Activated gamma-delta T cell treated with Interleukin-2 at 50 U/mL for 16 hours (primary cell): ENCODE measurements around the gene MRPS18B.

Experiments used
- DNase-seq: peaks from one replicate; pipeline ENCODE4 v3.0.0-alpha.2; 2020

MRPS18B gene

GRCh38 chr6:30610065-30610464 is 7.6 kb upstream of the MRPS18B start:
- DNase-seq, result no peak

DNA sequence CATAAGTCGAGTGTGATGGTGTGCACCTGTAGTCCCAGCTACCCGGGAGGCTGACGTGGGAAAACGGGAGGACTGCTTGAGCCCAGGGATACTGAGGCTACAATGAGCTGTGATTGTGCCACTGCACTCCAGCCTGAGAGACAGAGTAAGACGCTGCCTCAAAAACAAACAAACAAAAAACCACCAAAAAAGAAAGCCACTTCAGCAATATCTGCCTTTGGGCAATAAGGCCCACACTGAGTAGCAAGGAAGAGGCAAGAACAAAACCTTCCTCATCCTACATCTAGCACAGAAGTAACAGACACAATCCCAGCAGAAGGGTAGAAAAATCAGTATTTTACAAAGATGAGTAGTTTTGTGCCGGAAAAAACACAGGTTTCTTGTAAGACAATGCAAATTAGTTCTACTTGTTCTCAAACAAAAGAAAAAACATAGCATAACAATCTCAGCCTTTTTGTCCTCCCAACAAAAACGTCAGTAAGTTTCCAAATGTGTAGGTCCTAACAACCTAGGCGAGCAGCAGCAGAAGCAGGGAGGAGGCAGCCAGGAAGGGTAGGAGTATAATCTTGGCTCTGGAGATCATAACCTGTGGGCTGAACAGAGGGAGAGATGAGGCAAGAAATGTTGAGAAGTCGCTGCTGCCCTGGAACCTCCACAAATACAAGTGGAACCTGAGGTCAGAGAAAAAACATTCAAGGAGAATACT is 6.3 kb upstream of the MRPS18B start:
- DNase-seq, result no peak

DNA sequence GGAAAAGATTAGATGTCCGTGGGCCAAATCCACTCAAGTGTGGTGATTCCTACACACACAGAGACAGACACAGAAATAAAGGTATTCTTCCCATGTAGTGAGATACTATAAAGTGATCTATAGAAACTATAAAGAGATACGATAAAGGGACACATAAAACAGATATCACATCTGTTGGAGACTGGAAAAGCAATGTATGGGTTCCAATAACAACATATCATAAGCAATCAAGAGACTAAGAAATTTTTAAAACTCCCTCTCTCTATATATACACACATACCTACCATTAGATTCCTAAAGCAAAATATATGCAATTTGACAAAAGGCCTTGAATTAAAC is 5.8 kb upstream of the MRPS18B start:
- no peak for DNase-seq

DNA sequence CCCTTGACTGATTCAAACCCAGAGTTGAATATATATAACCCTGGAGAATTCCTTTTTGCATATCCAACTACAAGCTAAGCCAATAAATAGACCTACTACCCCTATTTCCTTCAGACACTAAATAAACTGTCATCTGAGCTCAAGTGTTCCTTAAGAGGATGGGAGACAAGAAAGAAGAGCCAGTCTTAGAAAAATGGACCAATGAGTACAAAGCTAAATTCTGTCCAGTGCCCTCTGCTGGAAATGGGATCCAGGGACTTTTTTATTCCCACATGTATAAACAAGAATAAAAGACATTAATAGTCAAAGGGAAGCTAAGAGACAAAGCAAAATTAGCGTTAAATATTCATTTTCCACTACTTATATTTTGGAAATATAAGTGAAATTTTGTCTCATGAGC is 5.4 kb upstream of the MRPS18B start:
- DNase-seq, result no peak

DNA sequence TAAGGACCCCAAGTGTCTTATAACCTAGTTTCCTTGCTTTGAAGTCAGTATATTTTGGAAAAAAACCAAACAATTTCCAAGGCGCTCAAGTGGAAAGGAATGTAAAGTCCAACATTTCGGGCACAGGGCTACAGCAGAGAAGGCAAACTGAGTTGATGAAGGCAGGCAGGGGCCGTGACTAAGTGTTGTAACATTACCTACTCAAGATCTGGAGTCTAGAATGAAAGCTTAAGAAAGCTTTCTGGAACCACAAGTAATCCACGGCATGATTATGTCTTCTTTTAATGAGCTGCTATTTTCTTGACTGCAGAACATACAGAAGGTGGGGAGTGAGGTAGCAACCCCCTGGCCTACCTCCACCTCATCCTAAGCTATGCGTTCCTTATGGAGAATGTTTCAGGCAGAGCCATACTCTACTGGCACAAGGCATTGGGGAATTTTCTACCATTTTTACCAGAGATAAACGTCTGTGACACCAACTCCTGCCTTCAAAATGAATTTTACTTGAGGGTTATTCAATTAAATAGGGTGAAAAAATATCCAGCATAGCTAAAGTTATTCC is 4.9 kb upstream of the MRPS18B start:
- no peak for DNase-seq

DNA sequence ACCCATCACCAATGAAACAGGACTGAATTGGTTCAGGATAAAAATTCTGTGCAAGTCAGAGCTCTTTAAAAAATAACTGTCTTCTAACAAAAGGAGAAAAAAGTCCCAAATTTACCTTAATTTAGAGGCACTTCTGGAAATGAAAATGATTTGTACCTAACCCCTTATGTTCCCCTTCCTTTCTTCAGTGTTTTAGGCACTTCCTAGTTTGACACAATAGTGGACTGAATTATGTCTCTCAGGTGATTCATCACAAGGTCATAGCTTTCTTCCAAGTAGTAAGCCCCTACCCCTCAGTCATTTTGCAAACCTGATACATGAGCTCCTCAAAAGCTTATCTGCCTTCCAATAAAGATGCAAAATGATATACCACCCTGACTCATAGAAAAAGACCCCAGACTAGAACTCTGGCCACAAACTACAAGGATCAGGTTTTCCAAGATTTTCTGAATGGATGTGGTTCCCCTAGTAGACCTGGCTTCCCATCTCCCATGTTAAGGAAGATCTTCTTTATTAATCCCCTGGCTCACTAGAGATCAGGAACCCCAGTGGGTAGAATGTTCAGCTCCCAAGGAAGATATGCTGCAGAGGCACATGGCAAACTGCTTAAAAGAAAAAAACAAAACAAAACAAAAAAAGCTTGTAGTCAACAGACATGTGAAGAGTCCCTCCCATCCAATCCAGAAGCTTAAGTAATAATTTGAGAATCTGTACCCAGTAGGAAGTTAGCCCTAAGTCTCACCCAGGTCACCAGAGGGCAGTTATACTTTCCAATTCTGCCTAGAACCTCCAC is 4.2 kb upstream of the MRPS18B start:
- no peak for DNase-seq

DNA sequence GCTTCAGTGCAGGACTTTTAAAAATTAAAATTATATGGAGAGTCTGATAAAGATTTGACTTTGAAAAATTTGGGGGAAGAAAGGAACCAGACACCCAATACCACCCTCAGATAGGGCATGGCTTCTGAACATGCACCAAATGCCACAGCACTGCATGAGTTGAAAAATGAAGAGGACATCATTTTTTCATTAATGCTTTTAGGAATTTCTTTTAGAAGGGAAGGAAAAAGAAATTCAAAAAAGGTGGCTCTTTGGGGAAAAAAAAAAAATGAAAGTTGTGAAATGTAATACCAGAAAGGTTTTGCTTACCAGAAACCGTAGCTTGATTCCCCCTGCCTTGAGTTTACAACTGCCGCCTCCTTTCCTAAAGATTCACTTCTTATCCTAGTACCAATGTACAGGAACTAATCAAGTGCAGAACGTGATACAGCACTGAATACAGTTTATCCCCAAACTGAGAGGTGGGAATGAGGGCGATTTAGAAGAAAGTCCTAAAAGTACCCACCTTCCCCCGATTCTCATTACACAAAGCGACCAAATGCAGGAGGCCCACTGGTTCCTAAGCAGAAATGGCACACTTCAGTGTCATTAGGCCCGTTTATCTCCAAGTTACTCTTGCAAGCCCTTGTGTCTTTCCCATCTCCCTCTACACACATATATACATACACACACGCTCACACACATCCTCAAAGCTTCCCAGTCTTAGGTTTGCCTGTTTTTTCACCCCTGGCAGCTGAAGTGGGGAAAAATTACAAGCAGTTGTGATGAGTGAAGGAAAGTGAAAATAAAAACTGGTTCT is 3.4 kb upstream of the MRPS18B start:
- DNase-seq, result no peak

DNA sequence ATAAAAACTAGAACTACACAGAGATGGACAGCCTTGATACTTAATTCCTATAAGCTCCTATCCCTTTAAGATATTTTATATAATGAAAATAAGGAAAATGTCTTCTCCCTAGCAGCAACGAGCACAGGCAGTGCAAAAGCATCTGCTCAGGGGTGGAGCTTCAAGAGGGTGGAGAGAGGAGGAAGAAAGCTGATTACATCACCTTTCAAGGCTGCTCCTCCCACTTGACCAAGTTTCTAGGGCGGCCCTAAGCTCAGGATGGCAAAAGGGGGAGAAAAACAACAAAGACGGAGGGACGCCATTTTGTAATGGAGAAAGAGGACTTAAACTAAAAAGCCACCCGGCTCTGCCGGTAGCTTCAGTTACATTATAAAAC is 2.8 kb upstream of the MRPS18B start:
- DNase-seq, result peak; percentile 85

GRCh38 chr6:30615219-30615957 is 2.3 kb upstream of the MRPS18B start:
- peak; percentile 29 for DNase-seq

- peak; percentile 39 for DNase-seq
Observed at GRCh38 chr6:30615958-30616810, 1.5 kb upstream of the MRPS18B start.

DNA sequence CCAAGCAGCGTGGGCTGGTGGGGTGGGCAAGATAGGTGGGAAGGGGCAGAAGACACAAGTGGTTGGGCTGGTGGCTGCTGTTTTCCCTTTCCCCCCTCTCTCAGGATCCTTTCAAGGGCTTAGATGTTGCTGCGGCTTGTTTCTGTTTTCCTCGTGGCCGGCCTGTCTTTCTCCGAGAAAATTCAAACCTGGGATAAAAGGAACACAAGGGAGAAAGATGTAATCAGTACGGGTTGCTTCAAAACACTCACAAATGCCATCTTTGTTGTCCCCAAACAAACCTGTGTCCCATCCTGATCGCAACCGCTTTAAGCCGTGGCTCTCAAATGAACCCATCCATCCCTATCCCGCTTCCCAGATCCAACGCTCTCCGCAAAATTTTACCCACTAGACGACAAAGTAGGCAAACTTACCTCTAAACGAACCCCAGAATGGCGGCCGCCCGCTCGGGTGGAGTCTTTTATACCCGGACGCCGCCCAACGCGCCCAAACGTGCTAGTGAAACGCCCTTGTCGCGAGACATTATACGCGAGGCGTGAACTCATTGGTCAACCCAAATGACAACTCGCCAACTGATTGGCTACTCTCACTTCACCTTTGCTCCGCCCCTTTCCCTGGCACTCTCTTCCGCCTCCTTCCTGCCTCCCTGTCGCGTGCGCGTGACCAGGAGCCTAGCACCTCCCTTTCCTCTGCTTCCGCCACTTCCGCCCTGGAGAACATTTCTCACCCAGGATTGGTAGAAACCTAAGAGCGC is 652 bp upstream of the MRPS18B start, which contains the start of gene PPP1R10:
PPP1R10 (minus strand) TSS at position 433 of the 754 bp plus-strand sequence. CDS start 7,299 bp downstream, outside the sequence.
- peak; percentile 98 for DNase-seq

DNA sequence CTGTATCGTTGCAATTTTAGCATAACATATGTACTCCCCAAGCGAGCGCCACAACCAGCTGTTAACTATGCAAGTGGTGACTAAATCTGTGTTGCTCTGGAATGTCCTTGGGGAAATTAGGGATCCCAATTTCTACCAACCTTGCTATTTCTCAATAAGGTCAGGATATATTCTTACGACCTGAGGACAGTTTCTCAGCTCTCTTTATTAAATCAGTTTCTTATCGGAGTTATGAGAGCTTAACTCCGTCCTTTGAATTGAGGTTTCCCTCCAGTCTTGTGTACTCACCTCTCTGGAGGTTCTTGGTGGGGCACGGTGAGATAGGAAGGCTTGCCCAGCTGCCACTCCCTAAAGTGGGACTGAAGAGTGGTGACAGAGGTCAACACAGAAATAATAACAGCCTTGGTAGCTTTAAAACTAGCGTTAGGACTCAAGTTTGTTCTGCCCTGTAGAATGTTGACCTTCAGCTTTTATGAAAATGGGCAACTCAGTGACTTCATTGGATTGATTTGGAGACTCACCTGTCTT is 694 bp downstream of the MRPS18B start:
- no peak for DNase-seq

- no peak for DNase-seq
Observed at GRCh38 chr6:30619561-30619960, 1.9 kb downstream of the MRPS18B start.

DNA sequence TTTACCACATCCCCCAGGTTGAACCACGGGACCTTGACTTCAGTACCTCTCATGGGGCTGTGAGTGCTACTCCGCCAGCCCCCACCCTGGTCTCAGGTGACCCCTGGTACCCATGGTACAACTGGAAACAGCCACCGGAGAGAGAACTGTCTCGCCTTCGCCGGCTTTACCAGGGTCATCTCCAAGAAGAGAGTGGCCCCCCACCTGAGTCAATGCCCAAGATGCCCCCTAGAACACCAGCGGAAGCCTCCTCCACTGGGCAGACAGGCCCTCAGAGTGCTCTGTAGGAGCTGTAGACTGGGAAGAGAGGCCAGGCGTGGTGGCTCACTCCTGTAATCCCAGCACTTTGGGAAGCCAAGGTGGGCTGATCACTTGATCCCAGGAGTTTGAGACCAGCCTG is 7.9 kb downstream of the MRPS18B start:
- no peak for DNase-seq

DNA sequence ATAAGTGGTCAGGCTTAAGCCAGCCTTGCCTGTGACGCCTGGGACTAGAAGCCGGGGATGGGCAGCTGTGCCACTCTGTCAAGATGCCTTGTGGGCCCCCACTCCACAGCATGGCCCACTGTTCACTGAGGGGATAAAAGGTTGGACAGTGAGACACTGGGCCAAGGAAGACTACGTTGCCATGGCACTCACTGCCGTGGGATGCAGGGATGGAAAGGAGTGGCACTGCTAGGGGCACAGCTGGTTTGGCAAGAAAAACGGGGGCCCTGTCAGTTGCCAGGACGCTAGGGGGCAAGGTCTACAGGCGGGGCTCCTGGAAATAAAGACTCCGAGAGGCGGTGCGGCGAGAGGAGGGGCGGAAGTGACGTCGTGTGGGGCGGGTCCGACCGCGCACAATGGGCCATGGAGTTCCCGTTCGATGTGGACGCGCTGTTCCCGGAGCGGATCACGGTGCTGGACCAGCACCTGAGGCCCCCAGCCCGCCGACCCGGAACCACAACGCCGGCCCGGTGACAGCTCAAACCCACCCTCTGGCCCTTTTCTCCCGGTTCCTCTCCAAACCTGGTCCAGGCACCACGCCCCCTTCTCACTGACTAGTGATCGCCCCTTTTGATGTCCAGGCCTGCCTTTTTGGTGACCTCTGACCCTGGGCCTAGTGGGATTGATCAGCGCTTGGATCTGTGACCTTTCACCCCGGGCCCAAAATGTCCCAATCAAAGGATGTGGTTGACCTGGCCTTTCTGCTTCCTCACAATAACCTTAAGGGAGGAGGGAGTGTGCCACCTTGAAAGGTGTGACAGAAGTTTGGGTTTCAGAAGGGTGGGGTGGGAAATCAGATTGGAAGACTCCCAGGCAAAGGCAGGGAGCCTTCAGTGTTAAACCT is 9.1 kb downstream of the MRPS18B start, which contains the start of gene ATAT1:
ATAT1 (plus strand) TSS at position 391 of the 883 bp plus-strand sequence.
- DNase-seq, result peak; percentile 89

DNA sequence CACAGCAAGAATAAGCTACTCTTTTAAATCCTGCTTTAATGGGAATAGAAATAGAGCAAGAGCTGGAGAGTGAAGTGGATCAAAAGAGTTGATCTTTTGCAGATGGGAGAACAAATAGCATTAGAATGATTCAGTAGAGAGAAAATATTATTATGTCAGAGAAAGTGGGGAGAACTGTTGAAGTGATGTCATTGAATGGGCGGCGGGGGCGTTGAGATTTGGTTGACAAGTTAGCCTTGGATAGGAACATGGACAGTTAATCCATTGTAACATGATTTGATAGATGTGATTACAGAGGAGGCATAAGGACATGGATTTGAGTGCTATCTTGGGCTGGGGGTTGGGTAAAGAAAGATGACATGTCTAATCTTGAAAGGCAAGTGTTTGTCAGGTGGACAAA is 18.2 kb downstream of the MRPS18B start:
- no peak for DNase-seq

DNA sequence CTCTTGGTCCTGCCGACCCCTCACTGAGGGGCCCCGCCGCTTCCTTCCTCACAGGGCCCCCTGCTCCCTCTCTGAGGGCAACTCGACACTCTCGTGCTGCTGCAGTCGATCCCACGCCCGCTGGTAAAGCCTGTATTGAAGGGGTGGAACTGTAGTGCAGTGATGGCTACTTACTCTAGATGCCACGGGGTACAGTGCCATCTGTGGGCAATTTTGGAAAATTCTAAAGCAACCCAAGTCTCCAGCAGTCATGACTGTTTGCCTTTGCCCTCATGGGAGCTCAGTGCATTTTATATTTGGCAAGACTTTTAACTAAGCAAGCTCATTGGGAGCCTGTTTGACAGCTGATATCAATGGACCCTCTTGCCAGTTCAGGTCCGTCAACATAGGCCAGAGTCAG is 22.8 kb downstream of the MRPS18B start:
- no peak for DNase-seq

GRCh38 chr6:30641048-30641447 is 23.4 kb downstream of the MRPS18B start:
- no peak for DNase-seq

DNA sequence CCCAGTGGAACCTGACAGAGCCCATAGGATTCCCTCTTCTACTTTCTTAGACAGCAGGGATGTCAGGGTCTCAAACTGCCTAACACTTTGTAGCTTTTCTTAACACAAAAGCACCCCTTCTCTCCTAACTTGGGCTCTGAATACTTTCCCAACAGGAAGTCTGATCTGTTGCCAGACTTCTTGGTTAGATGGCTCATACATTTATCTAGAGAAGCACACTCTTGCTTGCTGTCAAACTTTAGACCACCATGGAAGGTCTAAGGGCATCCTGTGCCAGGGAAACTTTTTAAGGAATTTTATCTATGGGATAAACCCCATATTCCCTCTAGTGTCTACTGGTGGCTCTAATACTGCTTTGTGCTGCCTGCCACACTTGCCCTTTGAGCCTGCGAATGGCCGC is 26.0 kb downstream of the MRPS18B start:
- DNase-seq, result no peak
